Fibroblast of peridontal ligament (primary cell): ENCODE measurements around the gene NCAM2.
"Not testable (repeated sequence)": the region's sequence is repeated elsewhere in the genome, so short reads cannot be mapped to it uniquely, and the experiment has no call there.

ENCODE experiments used
- DNase-seq: peaks from one replicate; pipeline ENCODE4 v3.0.0-alpha.2; 2010; ENCODE audit errors: extremely low read depth

The NCAM2 gene

GRCh38 chr21:21103692-21104091 lies 105.5 kb downstream of the NCAM2 start:
- DNase-seq, result no peak

- no peak for DNase-seq
These were observed 111.5 kb downstream of the NCAM2 start for GRCh38 chr21:21109736-21110135.

DNA sequence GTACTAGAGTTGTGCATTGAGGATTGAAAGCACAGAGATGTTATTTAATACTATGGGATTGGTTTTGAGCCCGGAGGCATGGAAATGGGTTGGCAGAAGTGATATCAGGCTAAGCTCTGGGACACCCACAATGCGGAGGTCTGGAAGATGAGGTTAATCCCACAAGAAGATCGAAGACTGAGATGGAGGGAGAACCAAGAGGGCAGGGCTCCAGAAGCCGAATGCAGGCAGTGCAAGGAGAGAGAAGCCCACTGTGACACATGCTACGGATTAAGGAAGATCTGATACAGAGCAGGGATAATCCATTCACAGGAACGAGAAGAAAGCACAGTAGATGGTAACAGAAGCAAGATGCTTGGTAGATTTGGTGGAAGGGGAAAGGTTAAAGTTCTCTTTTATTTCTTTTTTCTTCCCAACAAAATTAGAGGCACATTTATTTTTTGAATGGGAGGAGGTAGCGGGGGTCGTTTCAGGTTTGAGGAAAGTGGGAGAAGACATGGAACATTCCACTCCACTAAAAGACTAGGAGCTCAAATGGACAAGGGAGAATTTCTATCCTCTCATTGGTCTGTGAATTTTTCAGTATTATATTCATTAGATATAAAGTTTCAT lies 113.2 kb downstream of the NCAM2 start:
- DNase-seq, result no peak

GRCh38 chr21:21114461-21114860 lies 116.3 kb downstream of the NCAM2 start:
- no peak for DNase-seq

GRCh38 chr21:21119091-21119490 lies 120.9 kb downstream of the NCAM2 start:
- no peak for DNase-seq

GRCh38 chr21:21122680-21123079 lies 124.5 kb downstream of the NCAM2 start:
- DNase-seq, result no peak

DNA sequence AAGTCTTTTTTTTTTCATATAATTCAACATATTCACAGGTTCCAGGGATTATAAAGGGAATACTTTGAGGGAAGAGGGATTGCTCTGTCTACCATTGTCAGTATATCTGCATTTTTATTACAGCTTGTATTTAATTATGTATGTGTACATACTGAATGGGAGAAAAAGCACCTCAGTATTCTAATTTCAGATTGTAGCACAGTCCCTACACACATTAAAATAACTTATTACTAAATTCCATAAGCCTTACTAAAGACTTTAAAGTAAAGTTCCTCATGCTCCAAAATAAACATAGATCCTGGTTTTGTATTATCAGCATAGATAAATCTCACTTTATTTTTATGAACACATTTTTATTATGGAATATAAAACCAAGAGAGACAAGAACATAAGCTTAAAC lies 134.2 kb downstream of the NCAM2 start:
- no peak for DNase-seq

DNA sequence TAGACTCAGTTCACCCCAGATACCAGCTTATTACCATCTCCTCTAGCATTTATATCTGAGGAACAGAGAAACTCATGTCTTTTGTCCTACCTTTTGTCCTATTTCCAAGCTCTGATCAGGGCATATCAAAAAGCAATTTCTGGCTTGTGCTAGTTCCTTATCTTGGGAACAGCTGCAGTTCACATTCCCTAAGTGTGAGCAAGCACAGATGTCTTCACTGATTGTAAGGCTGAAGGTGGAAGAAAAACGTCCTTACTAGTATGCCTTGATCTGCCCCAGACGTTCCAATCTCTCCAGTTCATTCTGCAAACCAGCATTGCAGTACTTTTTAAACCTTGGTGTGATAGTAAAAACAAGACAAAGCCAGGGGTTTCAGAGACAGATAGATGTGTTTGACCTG lies 139.8 kb downstream of the NCAM2 start:
- DNase-seq, result no peak

GRCh38 chr21:21146587-21147373 lies 148.6 kb downstream of the NCAM2 start:
- DNase-seq, result no peak

- DNase-seq, result no peak
These were observed 149.2 kb downstream of the NCAM2 start for GRCh38 chr21:21147374-21147745.

GRCh38 chr21:21148009-21148408 lies 149.8 kb downstream of the NCAM2 start:
- DNase-seq, result no peak

- DNase-seq, result no peak
These were observed 150.3 kb downstream of the NCAM2 start for GRCh38 chr21:21148514-21148913.

GRCh38 chr21:21149445-21149844 lies 151.2 kb downstream of the NCAM2 start:
- DNase-seq, result not testable (repeated sequence)

DNA sequence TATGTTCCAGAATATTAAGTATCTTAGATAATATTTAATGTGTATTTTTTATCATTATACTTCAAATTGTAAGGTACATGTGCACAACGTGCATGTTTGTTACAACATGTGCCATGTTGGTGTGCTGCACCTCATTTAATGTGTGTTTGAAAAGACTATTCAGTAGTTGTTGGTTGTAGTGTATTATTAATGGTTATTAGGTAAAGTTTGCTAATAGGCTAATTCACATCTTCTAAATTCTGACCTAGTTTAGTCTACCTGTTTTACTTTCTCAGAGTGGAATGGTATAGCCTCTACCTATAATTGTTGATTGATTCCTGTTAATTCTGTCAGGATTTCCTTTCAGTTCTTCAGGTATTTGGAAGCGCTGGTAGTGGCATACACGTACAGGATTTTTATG lies 153.0 kb downstream of the NCAM2 start:
- no peak for DNase-seq

DNA sequence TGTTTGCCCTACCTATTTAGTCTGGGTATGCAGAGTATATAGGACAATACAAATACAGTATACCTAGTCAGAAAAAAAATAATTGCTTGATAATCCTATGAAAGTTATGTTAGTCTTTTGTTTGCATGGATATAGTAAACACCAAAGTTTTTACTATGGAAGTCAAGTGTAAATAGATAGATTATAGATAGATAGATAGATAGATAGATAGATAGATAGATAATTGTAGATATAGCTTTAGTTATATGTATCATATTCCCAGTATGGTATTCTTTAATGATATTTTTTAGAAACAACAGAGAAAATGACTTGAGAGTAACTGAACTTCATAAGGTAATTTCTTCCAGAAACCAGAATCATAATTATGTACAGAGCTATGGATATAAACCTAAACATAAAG lies 158.2 kb downstream of the NCAM2 start:
- DNase-seq, result no peak

DNA sequence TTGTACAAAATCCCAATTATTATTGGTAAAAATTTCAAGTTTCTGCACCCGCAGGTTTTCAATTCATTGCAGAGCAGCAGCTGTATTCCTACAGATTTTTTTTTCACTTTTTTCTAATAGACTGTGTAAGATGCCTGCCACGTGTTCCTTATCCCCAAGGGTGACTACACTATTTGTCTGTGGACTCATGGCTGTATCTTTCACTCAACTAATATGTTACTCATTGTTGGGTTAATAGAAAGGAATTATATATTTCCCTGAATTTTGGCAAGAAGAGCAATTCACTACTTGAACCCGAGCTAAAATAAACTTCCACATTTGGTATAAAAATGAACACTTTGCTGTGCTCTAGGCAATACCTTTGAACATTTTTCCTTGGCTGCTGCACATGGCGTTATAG lies 158.7 kb downstream of the NCAM2 start:
- DNase-seq, result no peak

DNA sequence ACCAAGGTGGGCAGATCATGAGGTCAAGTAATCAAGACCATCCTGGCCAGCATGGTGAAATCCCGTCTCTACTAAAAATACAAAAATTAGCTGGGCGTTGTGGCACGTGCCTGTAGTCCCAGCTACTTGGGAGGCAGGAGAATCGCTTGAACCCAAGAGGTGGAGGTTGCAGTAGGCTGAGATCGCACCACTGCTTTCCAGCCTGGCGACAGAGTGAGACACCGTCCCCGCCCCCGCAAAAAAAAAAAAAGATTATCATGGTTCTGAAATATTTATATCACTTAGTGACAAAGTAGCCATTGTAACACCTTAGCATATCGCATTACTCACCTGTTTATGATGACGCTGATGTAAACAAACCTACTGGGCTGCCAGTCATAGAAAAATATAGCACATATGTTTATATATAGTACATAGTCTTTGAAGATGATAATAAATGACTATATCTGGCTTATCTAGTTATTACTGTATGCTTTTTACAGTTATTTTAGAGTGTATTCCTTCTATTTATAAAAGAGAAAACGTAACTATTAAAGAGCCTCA lies 160.2 kb downstream of the NCAM2 start:
- DNase-seq, result no peak

DNA sequence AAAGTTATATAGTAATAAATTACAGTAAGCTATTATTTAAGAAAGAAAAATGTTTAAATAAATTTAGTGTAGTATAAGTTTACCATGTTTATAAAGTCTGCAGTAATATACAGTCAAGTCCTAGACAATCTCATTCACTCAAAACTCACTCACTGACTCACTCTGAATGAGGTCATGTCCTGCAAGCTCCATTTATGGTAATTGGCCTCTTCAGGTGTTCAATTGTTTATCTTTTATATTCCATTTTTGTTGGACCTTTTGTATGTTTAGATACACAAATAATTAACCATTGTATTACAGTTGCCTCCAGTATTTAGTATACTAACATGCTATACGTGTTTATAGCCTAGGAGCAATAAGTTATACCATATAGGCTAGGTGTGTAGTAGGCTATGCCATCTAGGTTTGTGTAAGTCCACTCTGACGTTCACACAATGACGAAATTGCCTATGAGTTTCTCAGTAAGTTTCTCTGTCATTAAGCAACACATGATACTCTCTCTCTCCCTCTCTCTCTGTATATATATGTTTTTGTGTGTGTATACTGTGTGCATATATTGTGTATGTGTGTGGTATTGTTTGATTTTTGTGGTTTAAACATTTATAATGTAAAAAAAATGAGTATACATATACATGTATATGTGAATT lies 161.2 kb downstream of the NCAM2 start:
- DNase-seq, result no peak

- no peak for DNase-seq
These were observed 164.6 kb downstream of the NCAM2 start for GRCh38 chr21:21162786-21163185.

- peak; percentile 88 for DNase-seq
These were observed 165.7 kb downstream of the NCAM2 start for GRCh38 chr21:21163904-21164303.

GRCh38 chr21:21165063-21165645 lies 166.9 kb downstream of the NCAM2 start:
- DNase-seq, result peak; percentile 96

- DNase-seq, result no peak
These were observed 176.5 kb downstream of the NCAM2 start for GRCh38 chr21:21174676-21175075.
